ENCODE data around the gene GALM.

The GALM gene

GRCh38 chr2:38653715-38654527 is 12.0 kb upstream of the GALM start:
- Histone ChIP-seq H3K4me3 (ENCODE audit: low read depth, low read length) (no peak overlapping the region), H3K9me3 (no peaks in the 10 kb centered on the region), H3K27me3 (no peaks in the 10 kb centered on the region), H3K36me3 (no peaks in the 10 kb centered on the region), H3K4me1 (no peaks in the 10 kb centered on the region)
- no peak for TF ChIP-seq CTCF (IDR thresholded peaks at IDR 0.05; ENCODE audit: low read depth, low read length)
- DNase-seq, result no peak

GRCh38 chr2:38654528-38655381 is 11.2 kb upstream of the GALM start:
- no peak overlapping the region for H3K4me3 ChIP-seq (ENCODE audit: low read depth, low read length)
- no peak for DNase-seq
- H3K36me3 ChIP-seq, result no peaks in the 10 kb centered on the region

GRCh38 chr2:38655441-38655840 is 10.5 kb upstream of the GALM start:
- Histone ChIP-seq H3K9me3 (no peaks in the 10 kb centered on the region), H3K4me1 (no peaks in the 10 kb centered on the region), H3K4me3 (ENCODE audit: low read depth, low read length) (no peak overlapping the region), H3K36me3 (no peaks in the 10 kb centered on the region), H3K27me3 (no peaks in the 10 kb centered on the region)
- DNase-seq, result no peak
- no peak for TF ChIP-seq CTCF (IDR thresholded peaks at IDR 0.05; ENCODE audit: low read depth, low read length)

More at GRCh38 chr2:38654528-38655381, 11.2 kb upstream of the GALM start:
- H3K4me1 ChIP-seq, result no peaks in the 10 kb centered on the region
- TF ChIP-seq CTCF (IDR thresholded peaks at IDR 0.05; ENCODE audit: low read depth, low read length), result no peak
- H3K27me3 ChIP-seq, result no peaks in the 10 kb centered on the region
- H3K9me3 ChIP-seq, result no peaks in the 10 kb centered on the region

GRCh38 chr2:38656866-38657480 is 8.9 kb upstream of the GALM start:
- DNase-seq, result no peak
- no peak for TF ChIP-seq CTCF (IDR thresholded peaks at IDR 0.05; ENCODE audit: low read depth, low read length)

GRCh38 chr2:38658613-38659012 is 7.3 kb upstream of the GALM start:
- Histone ChIP-seq H3K27me3 (no peaks in the 10 kb centered on the region), H3K4me3 (ENCODE audit: low read depth, low read length) (no peak overlapping the region), H3K4me1 (no peaks in the 10 kb centered on the region), H3K9me3 (no peaks in the 10 kb centered on the region), H3K36me3 (no peaks in the 10 kb centered on the region)
- DNase-seq, result no peak
- TF ChIP-seq CTCF (IDR thresholded peaks at IDR 0.05; ENCODE audit: low read depth, low read length), result no peak

More at GRCh38 chr2:38656866-38657480, 8.9 kb upstream of the GALM start:
- Histone ChIP-seq H3K4me1 (no peaks in the 10 kb centered on the region), H3K36me3 (no peaks in the 10 kb centered on the region), H3K27me3 (no peaks in the 10 kb centered on the region), H3K4me3 (ENCODE audit: low read depth, low read length) (no peak overlapping the region), H3K9me3 (no peaks in the 10 kb centered on the region)
